Urinary bladder (tissue), 4 donors: ENCODE results near the gene STOML1. TPM values are rescaled to one million over a fixed set of nuclear protein-coding genes. Genes with fewer than 3 reads are reported as not detected.
A peak's percentile ranks its signal among the peaks of the same experiment; 100 is the strongest.

Source experiments
- DNase-seq: peaks from one replicate; pipeline ENCODE4 v3.0.0-alpha.2; 2015; ENCODE audit errors: extremely low spot score
- H3K27ac ChIP-seq: one replicate; pipeline ENCODE4 v1.5.1; 2013; ENCODE audit warnings: low read depth, mild to moderate bottlenecking, moderate library complexity
- H3K36me3 ChIP-seq: one replicate; pipeline ENCODE4 v1.6.1; 2013; ENCODE audit warnings: mild to moderate bottlenecking, moderate library complexity; ENCODE audit not compliant: insufficient read depth
- H3K4me1 ChIP-seq: one replicate; pipeline ENCODE4 v1.6.1; 2013; ENCODE audit warnings: mild to moderate bottlenecking, moderate library complexity; ENCODE audit not compliant: insufficient read depth
- H3K4me3 ChIP-seq: one replicate; pipeline ENCODE4 v1.5.1; 2013; ENCODE audit warnings: low read depth, low read length
- WGBS: extraction: QIAGEN DNeasy Blood & Tissue Kit; methylation state at CpG from one replicate; pipeline ENCODE4 v1.1.7; 2013; 5-methylcytosine and 5-hydroxymethylcytosine counted together
- polyA plus RNA-seq: library from polyadenylated mRNA; stranded (reverse); fragments of 200-250 nt; gene quantifications from one replicate; pipeline ENCODE4 v1.2.3, GENCODE V29; 2013
- total RNA-seq: library from RNA; depleted of rRNA; stranded (reverse); fragments of >200 nt; gene quantifications from one replicate; pipeline ENCODE4 v1.2.3, GENCODE V29; 2014
- donor health status: healthy with polysubstance abuse.
- donor health status: healthy.

Gene STOML1
- total and polyA plus RNA-seq, 2 donors, result 8.4 to 25.5 TPM

DNA sequence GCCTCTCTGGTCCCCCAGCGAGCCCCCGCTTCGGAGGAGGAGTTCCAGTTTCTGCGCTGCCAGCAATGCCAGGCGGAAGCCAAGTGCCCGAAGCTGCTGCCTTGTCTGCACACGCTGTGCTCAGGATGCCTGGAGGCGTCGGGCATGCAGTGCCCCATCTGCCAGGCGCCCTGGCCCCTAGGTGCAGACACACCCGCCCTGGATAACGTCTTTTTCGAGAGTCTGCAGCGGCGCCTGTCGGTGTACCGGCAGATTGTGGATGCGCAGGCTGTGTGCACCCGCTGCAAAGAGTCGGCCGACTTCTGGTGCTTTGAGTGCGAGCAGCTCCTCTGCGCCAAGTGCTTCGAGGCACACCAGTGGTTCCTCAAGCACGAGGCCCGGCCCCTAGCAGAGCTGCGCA is 5.9 kb upstream of the STOML1 start:
- H3K36me3 ChIP-seq, result no peaks in the 10 kb centered on the region
- DNase-seq, result no peak
- H3K4me3 ChIP-seq, result no peak overlapping the region
- 96% methylated on average over 27 of the region's 27 CpGs for WGBS
- no peaks in the 10 kb centered on the region for H3K4me1 ChIP-seq
- H3K27ac ChIP-seq, result no peak overlapping the region

DNA sequence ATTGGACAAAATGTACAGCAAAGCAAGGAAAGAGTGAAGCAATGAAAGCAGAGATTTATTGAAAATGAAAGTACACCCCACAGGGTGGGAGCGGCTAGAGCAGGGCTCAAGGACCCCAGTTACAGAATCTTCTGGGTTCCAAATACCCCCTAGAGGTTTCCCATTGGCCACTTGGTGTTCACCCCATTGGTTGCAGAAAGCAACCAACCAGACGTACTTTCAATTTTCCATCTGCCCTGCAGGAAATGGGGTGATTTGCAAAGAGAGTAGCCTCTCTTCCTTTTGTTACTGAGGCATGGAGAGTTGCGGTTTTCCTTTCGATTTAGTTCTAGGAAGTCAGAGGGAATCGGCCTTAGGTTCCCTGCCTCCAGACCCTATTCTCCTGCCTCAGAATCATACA is 4.8 kb upstream of the STOML1 start:
- WGBS, result 33% methylated on average over 5 of the region's 5 CpGs
- Histone ChIP-seq H3K4me1 (no peaks in the 10 kb centered on the region), H3K4me3 (peak overlapping the region; percentile 15), H3K36me3 (no peaks in the 10 kb centered on the region), H3K27ac (peak overlapping the region; percentile 27)
- DNase-seq, result no peak

DNA sequence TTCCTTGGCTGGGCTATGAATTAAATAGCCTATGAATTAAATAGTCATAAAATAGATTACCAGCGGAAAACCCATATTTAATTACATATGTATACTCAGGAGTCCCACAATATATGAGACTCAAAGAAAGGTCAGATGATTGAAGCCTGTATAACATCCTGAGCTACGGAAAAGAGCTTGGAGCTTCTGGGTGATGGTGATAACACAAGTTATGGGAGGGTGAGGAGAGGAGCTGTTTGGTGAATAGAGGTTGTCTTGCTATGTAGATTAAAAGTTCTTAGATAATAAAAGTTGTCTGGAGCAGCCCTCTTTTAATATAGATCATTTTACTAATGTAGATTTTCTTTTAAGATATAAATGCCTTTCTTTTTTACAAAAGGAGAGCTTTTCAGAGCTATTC is 4.2 kb upstream of the STOML1 start:
- H3K36me3 ChIP-seq, result no peaks in the 10 kb centered on the region

DNA sequence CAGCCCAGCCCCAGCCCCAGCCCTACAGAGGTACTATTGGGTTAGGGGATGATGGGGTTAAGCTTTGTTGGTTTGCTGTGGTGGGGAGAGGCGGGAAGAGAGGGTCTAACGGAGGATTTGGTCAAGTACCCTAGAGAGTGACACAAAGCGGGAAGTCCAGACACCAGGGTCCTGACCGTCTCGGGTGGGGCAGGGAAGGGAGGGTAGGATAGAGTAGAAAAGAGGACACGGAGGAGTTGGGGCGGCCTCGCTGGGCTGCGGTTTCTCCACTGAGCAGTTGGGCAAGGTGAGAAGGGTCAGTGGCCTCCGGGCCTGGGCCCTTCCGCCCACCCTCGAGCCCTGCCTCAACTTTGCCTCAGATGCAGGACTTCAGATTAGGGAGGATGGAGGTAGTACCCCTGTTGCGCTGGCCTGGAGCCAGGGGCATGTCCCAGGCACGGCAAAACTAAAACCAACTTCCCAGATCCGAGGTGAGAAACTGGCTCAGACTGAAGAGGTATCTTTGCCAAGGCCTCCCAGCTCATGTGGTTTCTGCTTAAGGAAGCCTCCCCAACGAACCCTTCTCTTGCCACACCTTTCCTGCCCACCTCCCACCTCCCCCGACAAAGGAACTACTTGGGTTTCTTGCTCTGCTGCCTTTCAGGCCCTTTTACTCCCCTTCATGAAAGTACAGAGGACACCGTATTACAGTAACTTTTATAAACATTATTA is 3.0 kb upstream of the STOML1 start:
- DNase-seq, result no peak
- Histone ChIP-seq H3K36me3 (no peaks in the 10 kb centered on the region), H3K4me3 (peak overlapping the region; percentile 94), H3K4me1 (no peaks in the 10 kb centered on the region), H3K27ac (peak overlapping the region; percentile 92)
- under 1% methylated on average over 18 of the region's 18 CpGs for WGBS

More for the DNA sequence above, 4.2 kb upstream of the STOML1 start:
- H3K4me1 ChIP-seq, result no peaks in the 10 kb centered on the region
- 45% methylated on average over 2 of the region's 2 CpGs for WGBS
- H3K27ac ChIP-seq, result no peak overlapping the region
- DNase-seq, result no peak
- H3K4me3 ChIP-seq, result peak overlapping the region; percentile 15

DNA sequence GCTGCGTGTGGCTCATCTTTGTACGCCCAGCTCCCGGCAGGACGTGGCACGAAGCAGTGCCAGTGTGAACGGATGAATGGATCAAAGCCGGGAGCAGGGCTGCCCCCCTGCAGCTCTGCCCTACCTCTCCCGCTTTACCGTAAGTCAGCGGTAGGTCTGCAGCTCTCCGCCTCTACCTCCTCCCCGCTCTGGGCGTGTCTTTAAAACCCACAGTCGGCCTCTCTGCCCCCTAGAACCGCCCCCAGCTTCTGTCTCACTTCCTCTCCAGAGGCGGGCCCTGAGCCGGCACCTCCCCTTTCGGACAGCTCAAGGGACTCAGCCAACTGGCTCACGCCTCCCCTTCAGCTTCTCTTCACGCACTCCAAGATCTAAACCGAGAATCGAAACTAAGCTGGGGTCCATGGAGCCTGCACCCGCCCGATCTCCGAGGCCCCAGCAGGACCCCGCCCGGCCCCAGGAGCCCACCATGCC is 2.4 kb upstream of the STOML1 start, which contains the start of gene PML:
Gene PML, plus strand, starts transcription at position 304 of the 471 bp plus-strand sequence. Its CDS starts 97 bp downstream, at position 401.
- H3K27ac ChIP-seq, result peak within 1 kb of the TSS; percentile 92
- DNase-seq, result peak; percentile 92
- under 1% methylated on average over 27 of the region's 27 CpGs for WGBS
- no peaks in the 10 kb centered on the region for H3K36me3 ChIP-seq
- peak within 1 kb of the TSS; percentile 94 for H3K4me3 ChIP-seq
- H3K4me1 ChIP-seq, result no peaks in the 10 kb centered on the region

DNA sequence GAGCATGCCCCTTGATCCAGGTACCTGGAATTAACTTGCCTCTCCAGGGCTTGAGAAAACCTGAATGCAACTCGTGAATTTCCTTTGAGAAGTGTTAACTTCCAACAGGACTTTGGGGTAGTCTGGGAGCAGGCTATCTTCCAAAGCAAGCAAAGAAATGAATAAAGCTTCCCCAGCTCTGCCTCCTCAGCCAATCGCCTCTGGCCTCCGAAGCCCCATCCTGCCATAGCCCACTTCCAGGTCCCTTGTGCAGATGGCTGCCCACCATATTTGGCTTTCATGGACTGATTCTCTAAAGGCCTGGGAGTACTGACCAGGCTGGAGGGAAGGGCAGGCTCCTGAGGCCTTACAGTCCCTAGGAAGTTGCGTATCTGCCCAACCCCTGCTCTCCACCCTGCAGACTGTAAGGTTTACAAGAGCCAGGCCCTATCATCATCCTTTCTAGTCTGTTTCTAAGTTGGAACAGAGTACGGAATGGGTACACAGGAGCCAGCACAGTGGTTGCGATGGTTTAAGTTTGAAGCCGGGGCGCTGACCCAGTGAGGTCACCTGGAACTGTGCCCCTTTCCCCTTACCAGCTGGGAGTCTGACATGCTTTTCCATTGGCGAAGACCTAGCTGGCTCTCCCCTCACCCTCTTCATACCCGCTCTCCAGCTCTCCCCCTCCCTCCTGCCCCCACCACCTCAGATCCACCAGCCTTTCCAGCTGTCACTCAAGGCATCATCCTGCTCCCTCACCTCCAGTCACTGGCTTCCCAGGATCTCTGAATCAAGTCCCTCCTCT is 1.3 kb upstream of the STOML1 start:
- no peak for DNase-seq
- Histone ChIP-seq H3K27ac (no peak overlapping the region), H3K36me3 (no peaks in the 10 kb centered on the region), H3K4me3 (no peak overlapping the region), H3K4me1 (no peaks in the 10 kb centered on the region)
- WGBS, result 89% methylated on average over 10 of the region's 10 CpGs

DNA sequence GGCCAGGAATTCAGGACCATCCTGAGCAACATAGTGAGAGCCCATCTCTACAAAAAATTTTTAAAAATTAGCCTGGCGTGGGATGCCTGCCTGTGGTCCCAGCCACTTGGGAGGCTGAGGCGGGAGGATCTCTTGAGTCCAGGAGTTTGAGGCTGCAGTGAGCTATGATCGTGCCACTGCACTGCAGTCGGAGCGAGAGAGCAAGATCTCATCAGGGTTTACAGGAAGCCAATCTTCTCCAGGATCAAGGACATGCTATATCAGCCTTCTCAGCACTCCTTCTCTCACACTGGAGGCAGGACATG is 451 bp upstream of the STOML1 start:
- Histone ChIP-seq H3K27ac (no peak overlapping the region), H3K36me3 (no peaks in the 10 kb centered on the region), H3K4me3 (no peak overlapping the region), H3K4me1 (no peaks in the 10 kb centered on the region)
- no peak for DNase-seq
- 78% methylated on average over 5 of the region's 5 CpGs for WGBS

DNA sequence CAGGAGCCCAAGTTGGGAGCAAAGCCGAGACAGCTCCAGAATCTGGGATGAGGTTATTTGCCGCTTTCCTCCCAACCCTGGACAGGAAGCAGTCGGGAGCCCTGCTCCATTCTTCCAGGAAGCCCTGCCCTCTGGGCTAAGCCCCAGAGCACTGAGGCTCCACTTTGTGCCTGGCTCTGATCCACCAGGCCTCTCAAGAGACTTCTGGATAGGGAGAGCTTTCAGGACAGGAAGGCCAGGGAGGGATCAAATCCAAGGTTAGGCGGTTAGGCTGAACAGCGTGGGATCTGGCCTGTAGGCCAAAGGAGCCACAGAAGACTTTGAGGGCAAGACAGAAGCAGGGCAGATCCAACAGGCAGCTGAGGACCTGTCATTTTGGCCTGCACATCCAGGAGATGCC is 835 bp downstream of the STOML1 start:
- no peak for DNase-seq
- peak overlapping the region; percentile 81 for H3K4me3 ChIP-seq
- WGBS, result 18% methylated on average over 5 of the region's 5 CpGs
- H3K4me1 ChIP-seq, result no peaks in the 10 kb centered on the region
- H3K36me3 ChIP-seq, result no peaks in the 10 kb centered on the region
- H3K27ac ChIP-seq, result peak overlapping the region; percentile 33

DNA sequence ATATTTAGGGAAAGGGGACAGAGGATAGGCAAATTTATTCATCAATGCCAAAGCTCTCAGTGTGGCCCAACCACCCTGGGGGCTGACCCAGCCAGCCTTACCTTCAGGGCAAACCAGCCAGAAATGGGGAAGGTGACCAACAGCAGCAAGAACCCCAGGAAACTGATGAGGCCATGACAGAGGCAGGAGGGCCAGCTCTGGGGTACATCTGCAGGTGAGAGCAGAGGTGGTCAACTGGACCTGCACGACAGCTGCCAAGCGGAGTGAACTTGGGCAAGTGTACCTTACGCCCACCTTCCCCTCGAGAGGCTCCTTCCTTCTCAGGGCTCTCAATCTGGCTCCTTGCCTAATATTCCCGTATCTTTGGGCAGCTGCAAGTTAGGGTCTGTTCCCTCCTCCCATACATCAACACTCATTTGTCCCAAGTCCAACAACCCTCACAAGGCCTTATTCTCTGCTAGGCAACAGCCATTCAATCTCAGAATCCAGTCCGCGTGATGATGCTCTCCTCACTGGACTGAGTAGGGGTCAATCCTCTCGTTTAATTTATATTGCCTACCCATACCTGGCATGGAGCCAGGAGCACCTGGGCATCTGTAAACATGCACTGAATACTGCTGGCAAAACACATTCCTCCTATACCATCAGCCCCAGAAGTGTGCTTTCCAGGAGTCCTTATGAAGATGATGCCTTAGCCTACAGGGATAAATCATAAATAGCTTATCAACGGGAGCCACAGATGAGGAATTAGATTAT is 1.7 kb downstream of the STOML1 start:
- Histone ChIP-seq H3K36me3 (no peaks in the 10 kb centered on the region), H3K27ac (no peak overlapping the region), H3K4me3 (no peak overlapping the region), H3K4me1 (no peaks in the 10 kb centered on the region)
- WGBS, result 65% methylated on average over 9 of the region's 9 CpGs
- DNase-seq, result no peak

DNA sequence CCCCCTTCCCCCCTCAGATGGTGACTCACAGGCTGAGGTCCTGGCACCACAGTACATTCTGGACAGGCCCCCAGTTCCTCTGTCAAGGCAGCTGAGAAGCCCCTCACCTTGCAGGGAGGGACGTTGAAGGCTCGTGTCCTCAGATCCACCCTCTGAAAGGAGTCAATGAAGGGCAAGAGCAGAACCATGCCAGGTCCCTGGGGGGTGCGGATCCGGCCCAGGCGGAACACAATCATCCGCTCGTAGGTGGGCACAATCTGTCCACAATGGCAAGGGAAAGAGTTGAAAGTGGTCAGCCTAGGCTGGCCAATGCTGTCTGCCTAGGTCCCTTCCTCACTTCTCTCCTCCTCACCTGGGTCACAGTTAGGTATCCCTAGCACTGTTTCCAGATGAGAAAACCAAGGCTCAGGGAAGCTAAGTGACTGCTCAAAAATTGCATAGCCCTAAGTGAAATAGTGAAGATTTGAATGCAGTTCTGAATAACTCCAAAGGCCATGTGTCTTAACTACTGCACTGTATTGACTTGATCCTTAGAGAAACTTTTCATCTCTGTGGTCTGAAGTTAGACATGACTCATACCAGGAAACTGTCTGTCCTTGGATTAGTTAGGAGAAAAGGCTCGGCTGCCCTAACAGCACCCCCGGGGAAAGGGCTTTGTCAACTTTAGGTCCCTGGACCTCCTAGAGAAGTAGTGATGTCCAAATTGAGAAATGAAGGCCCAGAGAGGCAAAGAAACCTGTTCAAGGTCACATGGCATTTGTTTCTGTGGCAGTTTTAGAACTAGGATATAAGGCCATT is 2.9 kb downstream of the STOML1 start:
- H3K36me3 ChIP-seq, result no peaks in the 10 kb centered on the region
- H3K4me1 ChIP-seq, result no peaks in the 10 kb centered on the region
- DNase-seq, result no peak
- no peak overlapping the region for H3K4me3 ChIP-seq
- H3K27ac ChIP-seq, result peak overlapping the region; percentile 55
- 78% methylated on average over 9 of the region's 9 CpGs for WGBS

DNA sequence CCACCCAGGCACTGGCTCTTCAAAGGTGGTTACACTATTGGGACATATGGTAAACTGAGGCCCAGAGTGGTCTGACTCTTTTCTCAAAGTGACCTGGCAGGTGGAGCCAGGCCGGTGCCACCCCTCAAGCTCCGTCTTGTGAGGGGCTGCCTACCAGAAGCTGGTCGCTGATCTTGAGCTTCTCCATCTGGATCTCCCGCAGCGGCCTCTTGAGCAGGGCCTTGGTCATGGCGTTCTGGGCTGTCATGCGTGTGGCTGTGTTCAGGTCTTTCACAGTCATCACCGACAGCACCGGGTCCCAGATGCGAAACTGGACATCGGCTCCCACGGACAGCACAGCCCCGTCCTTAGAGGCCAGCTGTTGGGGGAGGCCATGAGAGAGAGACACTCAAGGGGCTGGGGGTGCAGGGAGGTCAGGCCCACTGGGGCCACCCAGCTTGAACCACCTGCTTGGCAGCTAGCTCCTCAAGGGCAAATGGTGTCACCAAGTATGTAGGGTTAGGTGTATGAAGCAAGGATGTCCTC is 3.6 kb downstream of the STOML1 start:
- no peak overlapping the region for H3K27ac ChIP-seq
- DNase-seq, result no peak
- H3K4me1 ChIP-seq, result peaks cover 1% of the 10 kb centered on the region

DNA sequence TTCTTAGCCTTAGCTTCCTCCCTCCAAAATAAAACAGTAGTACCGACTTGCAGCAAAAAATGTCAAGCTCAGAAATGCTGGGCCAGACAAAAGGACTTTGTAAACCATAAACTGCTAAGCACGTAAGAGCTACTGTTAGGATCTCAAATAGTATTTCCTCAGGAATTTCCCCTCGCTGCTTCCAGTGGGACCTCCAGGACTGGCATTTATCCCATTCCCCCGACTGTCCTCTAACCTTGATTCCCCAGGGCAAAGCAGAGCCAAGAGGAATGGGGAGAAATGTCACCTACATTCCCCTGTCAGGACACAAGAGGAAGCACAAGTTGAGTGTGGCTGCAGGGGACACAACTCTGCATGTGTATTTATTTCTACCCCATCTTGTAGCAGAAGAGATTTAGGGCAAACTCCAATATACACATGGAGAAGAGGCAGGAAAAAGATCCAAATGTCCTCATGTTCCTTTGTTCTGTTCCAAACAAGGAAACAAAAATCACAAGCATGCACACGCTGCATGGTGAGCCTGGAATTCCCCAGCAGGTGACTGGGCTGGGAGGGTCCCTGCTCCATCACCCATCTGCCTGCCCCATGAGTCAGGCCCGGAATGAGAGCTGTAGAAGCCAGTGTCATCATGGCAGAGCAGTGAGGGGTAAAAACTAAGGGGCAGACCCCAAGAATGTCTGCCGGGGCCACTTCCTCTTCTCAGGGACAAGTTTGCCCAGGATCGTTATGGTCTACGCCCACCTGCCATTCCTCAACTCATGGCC is 4.2 kb downstream of the STOML1 start:
- peaks cover 1% of the 10 kb centered on the region for H3K4me1 ChIP-seq
- WGBS, result 74% methylated on average over 9 of the region's 9 CpGs
- H3K36me3 ChIP-seq, result no peaks in the 10 kb centered on the region
- H3K27ac ChIP-seq, result no peak overlapping the region
- no peak overlapping the region for H3K4me3 ChIP-seq
- no peak for DNase-seq

More for the DNA sequence above, 3.6 kb downstream of the STOML1 start:
- WGBS, result 95% methylated on average over 13 of the region's 13 CpGs
- Histone ChIP-seq H3K36me3 (no peaks in the 10 kb centered on the region), H3K4me3 (no peak overlapping the region)
